Measurements from ENCODE around the gene TNS3. TPM values are rescaled to one million over a fixed set of nuclear protein-coding genes. Genes with fewer than 3 reads are reported as not detected.

Gene TNS3
- total RNA-seq, 1 donor from 2014 or later: 41.2 TPM

DNA sequence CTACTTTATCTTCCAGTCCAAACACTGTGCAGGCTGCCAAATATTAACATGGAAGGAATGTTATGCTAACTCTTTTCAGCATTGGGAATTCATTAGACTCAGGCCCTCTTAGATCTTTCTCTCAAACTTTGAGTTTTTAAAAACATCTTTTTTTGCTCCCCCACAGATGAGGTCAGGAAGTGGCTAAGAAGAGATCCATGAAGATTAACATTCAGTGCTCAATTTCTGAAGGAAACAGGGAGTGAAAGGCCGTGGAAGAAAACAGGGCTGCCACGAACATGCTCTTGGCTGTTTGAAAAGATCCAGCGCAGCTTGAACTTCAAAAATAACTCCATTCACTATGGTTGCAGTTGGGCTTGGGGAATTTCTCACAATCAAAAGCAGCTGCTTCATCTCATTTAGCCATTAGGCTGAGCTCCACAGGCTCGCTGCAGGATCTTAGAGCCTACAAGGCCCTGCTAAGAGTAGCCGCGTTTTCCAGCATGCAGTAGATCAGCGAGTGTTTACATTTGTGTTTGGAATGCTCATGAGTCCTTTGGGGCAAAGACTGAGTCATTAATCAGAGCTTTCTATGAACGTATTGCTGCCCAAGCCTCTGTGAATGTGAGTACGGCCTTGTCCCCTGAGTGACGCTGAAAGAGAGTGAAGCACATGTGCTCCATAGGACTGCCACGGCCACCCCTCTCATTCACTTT, 41.2 kb upstream of the TNS3 start:
- Histone ChIP-seq H3K36me3 (ENCODE audit: control insufficient read depth, insufficient read depth, low read length) (no peaks in the 10 kb centered on the region), H3K27me3 (ENCODE audit: control insufficient read depth, insufficient read depth, low read length) (no peaks in the 10 kb centered on the region), H3K4me3 (ENCODE audit: low read depth, low read length) (no peak overlapping the region)
- TF ChIP-seq CTCF (IDR thresholded peaks at IDR 0.05; ENCODE audit: insufficient read depth, low read length, poor library complexity, severe bottlenecking): no peak
- no peak for DNase-seq (ENCODE audit: low read depth)

GRCh38 chr7:47622586-47622945, 40.7 kb upstream of the TNS3 start:
- TF ChIP-seq CTCF (IDR thresholded peaks at IDR 0.05; ENCODE audit: insufficient read depth, low read length, poor library complexity, severe bottlenecking): no peak
- Histone ChIP-seq H3K36me3 (ENCODE audit: control insufficient read depth, insufficient read depth, low read length) (no peaks in the 10 kb centered on the region), H3K4me3 (ENCODE audit: low read depth, low read length) (no peak overlapping the region), H3K27me3 (ENCODE audit: control insufficient read depth, insufficient read depth, low read length) (no peaks in the 10 kb centered on the region)
- DNase-seq (ENCODE audit: low read depth): no peak

- no peaks in the 10 kb centered on the region for H3K36me3 ChIP-seq (ENCODE audit: control insufficient read depth, insufficient read depth, low read length)
- TF ChIP-seq CTCF (IDR thresholded peaks at IDR 0.05; ENCODE audit: insufficient read depth, low read length, poor library complexity, severe bottlenecking): no peak
- H3K4me3 ChIP-seq (ENCODE audit: low read depth, low read length): no peak overlapping the region
- no peaks in the 10 kb centered on the region for H3K27me3 ChIP-seq (ENCODE audit: control insufficient read depth, insufficient read depth, low read length)
- no peak for DNase-seq (ENCODE audit: low read depth)
Observed at GRCh38 chr7:47621979-47622561, 40.2 kb upstream of the TNS3 start.

DNA sequence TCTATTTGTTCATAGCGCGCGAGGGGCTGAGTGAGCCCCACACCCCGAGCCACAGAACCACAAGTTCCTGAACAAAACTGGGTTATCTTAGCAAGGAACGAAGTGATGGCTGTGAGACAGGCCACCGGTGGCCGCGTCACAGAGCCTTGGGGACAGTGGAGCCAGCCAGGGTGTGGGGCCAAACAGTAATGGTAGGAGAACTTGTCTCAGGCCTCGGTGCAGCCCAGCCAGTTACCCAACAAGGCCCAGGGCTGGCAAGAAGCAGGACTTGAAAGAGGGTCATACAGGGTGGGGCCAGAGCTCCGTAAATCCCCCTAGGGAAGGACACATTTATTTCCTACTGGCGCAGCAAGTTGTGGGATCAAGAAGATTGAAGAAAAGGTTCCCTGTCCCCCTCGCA, 39.4 kb upstream of the TNS3 start:
- H3K27me3 ChIP-seq (ENCODE audit: control insufficient read depth, insufficient read depth, low read length): no peaks in the 10 kb centered on the region
- no peak for TF ChIP-seq CTCF (IDR thresholded peaks at IDR 0.05; ENCODE audit: insufficient read depth, low read length, poor library complexity, severe bottlenecking)
- no peak for DNase-seq (ENCODE audit: low read depth)
- no peak overlapping the region for H3K4me3 ChIP-seq (ENCODE audit: low read depth, low read length)
- H3K36me3 ChIP-seq (ENCODE audit: control insufficient read depth, insufficient read depth, low read length): no peaks in the 10 kb centered on the region

DNA sequence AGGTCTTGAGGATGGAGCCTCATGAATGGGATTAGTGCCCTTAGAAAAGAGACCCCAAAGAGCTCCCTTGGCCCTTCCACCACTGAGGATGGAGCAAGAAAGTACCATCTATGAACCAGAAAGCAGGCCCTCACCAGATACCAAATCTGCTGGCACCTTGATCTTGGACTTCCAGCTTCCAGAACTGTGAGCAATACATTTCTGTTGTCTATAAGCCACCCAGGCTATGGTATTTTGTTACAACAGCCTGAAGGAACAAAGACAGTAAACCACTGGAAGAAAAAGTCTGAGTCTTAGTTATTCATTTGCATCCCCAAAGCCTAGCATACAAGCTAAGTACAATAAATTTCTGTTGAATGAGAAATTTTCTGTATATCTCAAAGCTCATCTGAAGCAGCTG, 37.9 kb upstream of the TNS3 start:
- no peak overlapping the region for H3K4me3 ChIP-seq (ENCODE audit: low read depth, low read length)
- no peaks in the 10 kb centered on the region for H3K36me3 ChIP-seq (ENCODE audit: control insufficient read depth, insufficient read depth, low read length)
- no peak for TF ChIP-seq CTCF (IDR thresholded peaks at IDR 0.05; ENCODE audit: insufficient read depth, low read length, poor library complexity, severe bottlenecking)
- no peaks in the 10 kb centered on the region for H3K27me3 ChIP-seq (ENCODE audit: control insufficient read depth, insufficient read depth, low read length)
- no peak for DNase-seq (ENCODE audit: low read depth)

- TF ChIP-seq CTCF (IDR thresholded peaks at IDR 0.05; ENCODE audit: insufficient read depth, low read length, poor library complexity, severe bottlenecking): no peak
Observed at GRCh38 chr7:47617131-47617530, 35.2 kb upstream of the TNS3 start.

More at GRCh38 chr7:47617131-47617530, 35.2 kb upstream of the TNS3 start:
- Histone ChIP-seq H3K4me3 (ENCODE audit: low read depth, low read length) (no peak overlapping the region), H3K27me3 (ENCODE audit: control insufficient read depth, insufficient read depth, low read length) (no peaks in the 10 kb centered on the region), H3K36me3 (ENCODE audit: control insufficient read depth, insufficient read depth, low read length) (no peaks in the 10 kb centered on the region)
- DNase-seq (ENCODE audit: low read depth): no peak
